ENCODE data around the gene EMC8.
"Not testable (repeated sequence)": the region's sequence is repeated elsewhere in the genome, so short reads cannot be mapped to it uniquely, and the experiment has no call there.

Gene EMC8

DNA sequence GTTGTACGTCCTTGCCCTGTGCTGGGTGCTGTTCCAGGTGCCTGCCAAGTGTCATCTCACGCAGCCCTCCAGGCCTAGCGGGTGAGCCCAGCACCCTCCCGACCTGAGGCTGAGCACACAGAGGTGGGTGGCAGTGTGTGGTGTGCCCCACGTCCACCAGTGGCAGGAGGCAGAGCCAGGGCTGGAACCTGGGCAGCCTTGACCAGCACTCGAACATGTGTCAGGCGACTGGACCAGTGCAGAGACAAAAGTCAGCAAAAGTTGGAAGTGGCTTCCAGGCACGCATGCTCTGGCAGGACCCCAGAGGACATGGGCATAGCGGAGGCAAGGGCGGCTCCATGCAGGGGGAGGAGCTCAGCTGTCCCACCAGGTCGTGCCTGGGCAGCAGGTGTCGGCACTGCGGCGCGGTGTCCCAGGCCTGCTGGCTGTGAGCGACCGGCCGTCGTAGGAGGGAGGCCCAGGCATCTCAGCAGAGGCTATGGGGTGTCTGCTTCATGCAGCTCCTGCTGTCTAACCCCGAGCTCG, 35.9 kb upstream of the EMC8 start:
- DNase-seq (ENCODE audit: low spot score), result no peak

DNA sequence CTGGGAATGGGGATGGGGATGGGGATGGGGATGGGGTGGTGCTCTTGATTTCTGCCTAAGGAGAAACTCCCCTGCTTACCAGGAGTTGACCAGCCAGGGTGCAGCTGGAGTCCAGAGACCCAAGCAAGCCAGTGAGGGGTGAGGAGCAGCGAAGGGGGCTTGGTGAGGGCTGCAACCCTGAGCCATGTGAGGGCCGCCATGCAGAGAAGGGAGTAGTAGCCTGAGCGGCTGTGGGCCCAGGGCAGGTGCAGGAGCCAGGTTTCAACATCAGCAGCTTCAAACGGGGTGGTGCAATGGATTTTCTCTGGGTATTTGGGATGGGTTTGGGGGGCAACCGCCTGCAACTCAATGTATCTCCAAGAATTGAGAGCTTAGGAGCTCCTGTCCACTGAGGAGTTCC, 35.4 kb upstream of the EMC8 start:
- no peak for DNase-seq (ENCODE audit: low spot score)

DNA sequence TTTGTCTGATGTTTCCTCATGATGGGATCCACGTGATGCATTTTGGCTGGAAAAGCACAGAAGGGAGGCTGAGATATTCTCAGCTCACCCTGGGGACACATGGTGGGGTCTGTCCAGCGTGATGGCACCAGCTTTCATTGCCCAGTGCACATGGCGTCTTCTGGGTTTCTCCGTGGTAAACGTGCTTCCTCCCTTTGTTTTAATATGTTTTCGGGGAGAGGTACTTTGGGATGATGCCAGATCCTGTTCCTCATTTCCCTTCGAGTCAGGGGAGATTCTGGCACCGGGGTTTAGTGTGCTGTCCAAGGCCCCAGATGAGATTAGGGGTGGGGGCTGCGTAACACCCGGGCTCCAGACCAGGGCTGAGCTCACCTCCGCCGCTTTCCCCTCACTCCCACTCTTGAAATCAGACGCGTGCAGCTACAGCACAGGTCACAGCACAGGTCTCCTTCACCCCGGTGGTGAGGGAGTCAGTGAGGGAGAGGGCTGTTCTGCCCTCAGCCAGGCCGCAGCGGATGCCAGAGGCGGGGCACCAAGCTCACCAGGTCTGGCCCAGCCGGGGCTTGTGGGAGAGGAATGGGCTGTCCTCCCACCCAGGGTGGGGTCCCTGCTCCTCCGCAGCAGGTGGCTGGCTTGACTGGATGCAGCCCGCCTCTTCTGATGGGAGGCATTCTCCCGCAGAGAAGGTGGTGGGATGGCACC, 34.0 kb upstream of the EMC8 start:
- DNase-seq (ENCODE audit: low spot score), result no peak

DNA sequence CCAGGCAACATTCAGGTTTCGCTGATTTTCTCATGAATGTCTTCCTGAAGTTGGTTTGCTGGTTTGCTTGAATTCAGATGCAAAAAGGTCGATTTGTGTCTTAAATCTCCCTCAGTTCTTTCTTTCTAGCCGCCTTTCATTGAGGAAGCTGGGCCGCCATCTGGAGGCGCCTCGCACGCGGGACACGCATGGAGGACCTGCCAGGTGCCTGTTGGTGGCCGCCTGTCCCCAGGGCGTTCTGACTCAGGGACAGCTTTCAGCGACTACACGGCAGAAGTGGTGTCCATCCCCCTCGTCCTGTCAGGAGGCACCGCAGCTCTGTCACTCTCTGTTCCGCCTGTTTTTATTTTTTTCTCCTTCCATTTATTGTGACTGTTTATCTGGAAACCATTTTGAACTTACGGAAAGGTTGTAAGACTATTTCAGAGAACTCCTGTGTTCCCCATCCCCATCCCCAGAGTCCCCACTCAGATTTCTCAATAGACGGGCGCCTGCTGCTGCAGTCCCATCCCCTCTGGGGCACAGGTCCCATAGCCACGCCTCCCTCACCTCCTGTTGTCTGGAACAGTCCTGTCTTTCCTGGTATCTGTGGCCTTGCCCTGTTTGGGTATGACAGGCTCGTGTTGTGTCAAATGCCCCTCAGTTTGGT, 33.4 kb upstream of the EMC8 start:
- no peak for DNase-seq (ENCODE audit: low spot score)

DNA sequence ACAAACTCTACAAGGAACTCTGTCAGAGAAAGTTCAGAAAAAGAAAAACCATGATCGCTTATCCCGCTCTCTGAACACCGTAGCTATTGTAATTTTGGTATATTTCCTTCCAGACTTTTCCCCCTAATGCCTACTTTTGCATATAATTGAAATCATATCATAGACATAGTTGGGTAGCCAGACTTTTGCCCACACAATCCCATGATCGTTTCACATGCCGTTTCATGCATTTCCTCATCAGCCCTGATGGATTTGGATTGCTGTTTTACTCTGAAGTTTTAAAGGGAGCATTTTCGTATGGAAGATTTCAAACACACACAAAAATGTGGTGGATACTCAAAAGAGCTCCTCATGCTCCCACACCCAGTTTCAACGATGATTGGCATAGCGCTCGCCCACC, 31.5 kb upstream of the EMC8 start:
- no peak for DNase-seq (ENCODE audit: low spot score)

DNA sequence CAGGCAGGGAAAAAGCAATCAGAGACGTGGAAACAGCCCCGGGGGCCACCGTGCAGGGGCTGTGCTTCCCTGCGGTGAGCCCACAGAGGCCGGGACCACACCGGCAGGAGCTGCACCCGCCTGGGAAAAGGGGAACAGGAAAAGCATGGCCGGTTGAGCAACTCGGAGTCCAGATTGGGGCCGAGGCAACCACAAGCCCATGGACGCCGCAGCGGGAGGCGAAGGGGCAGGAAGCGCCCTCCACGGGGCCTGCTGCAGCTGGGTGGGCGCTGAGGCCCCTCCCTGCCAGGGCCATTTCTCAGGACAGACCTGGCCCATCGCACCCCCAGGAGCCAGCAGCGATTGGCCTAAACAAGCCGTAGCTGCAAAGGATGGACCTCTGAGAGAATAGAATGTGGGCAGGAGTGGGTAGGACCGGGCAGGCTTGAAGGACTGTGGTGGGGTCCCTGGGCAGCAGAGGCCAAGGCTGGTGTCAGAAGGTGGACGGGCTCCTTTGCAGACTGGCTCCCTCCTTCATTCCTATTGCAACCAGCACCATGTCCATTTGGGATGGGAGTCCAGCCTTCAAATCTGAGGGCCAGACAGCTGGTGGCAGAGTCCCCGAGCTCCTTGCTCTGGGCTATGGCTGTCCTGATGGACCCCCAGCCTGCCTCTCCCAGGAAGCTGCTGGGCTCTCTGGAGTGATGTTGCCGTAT, 30.6 kb upstream of the EMC8 start:
- DNase-seq (ENCODE audit: low spot score), result no peak

DNA sequence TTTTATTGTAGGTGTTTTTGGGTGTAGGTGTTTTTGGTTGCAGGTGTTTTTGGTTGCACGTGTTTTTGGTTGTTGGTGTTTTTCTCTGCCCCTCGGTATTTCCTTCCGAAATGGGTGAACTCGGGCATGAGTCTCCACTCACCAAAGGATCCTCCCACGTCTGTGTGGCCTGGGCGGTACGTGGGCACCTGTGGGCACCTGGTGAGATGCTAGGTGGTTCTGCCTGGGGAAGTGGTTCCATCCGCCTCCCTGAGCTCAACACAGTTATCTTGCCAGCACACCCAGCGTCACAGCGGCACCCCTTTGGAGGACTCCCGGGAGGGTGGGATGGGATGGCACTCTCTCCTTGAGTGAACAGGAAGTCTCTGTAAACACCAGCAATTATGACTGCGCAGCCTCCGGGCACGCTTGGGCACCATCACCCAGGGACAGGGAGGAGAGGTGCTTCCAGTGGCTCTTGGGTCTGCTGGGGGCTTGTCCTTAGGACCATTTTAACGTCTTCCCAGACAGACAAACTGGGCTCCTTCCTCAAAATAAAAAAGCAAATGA, 29.9 kb upstream of the EMC8 start:
- no peak for DNase-seq (ENCODE audit: low spot score)

DNA sequence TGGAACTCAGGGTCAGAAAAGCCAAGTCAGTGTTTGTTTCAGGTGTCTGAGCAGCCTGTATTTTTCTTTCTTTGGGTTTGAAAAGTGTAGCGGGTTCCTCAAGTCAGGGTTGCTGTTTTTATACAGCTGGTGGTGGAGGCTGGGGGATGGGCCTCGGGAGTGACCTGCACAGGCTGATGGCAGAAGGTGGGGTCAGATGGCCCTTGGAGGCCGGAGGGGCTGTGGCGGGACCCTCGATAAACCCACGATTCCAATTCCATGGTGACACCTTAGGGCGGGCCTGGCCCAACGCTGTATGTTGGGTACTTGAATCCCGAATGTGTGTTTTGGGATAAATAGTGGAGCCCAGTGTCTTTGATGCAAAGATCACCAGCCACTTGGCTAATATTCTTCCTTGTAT, 28.8 kb upstream of the EMC8 start:
- DNase-seq (ENCODE audit: low spot score), result no peak

DNA sequence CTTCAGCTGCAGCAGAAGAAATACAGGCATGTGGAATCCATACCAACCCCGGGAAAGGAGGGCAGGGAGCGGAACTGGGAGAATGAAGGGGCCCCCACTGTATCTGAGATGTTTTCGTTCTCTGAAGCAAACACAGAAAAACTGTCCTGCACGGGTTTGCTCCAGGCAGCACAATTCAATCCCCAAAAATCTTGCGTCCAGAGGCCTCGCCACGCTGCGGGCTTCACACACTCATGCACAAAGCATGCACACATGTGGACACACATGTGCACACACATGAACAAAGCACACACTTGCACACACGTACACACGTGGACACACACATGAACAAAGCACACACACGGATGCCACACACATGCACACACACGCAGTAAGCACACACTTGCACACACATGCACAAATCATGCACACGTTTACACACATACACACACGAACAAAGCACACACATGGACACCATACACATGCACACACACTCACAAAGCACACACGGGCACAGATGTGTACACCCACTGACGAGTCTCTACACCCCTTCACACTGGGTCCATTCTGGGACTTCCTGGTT, 27.4 kb upstream of the EMC8 start:
- DNase-seq (ENCODE audit: low spot score), result no peak

DNA sequence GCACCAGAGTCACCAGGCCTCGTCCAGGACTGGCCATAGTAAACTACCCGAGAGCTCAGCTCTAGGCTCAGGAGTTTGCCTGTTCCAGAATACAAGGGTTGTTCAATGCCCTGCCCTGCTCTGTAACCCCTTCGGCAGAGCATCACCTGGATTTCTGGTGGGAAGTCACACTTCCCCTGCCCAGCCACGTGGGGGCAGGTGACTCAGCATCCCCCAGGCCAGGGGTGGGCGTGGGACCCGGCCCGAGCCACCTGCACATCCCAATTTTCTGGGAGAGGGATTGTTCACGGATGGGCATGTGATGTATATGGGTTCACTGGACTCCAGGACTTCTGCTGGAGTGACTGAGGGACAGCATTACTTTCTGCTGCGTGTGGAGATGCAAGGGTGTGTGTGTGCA, 26.0 kb upstream of the EMC8 start:
- DNase-seq (ENCODE audit: low spot score), result no peak

DNA sequence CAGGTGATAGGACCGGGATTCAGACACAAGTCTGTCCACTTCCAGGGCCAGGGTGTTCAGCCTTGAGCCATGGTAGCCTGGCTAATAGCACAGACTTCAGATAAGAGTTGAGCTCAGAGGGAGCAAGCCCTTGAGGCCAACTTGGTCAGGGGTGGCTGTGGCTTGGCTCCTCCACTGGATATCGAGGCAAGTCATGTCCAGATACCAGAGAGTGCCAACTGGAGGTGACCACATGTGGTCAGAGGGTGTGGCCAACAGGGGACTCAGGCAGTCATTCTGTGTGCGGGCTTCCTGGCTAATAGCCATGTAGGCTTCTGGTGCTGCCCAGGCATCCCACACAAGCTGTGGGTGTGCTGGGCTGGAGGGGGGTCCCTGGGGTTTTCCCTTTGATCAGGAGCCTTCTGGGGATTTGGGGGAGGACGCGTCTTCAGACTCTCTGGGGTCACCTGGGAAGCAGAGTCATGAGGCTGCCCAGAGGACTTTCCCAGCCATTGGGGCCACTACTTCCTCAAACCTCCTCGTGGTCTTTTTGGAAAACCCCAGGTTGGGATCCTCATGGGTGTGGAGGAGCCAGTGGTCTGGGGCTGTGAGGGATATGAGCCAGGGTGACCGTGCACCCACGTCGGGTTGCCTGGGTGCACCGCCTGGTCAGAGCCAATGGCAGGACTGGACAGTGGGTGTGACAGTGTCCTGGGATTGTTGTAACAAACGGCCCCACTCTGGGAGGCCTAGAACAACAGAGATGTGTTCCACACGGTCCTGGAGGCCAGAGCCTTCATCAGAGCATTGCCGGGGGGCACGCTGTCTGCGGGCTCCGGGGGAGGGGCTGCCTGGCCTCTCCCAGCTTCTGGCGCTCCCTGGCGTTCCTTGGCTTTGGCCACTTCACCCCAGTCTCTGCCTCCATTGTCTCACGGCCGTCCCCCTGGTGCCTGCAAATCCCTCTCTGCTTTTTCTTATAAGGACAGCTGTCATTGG, 25.1 kb upstream of the EMC8 start:
- no peak for DNase-seq (ENCODE audit: low spot score)

DNA sequence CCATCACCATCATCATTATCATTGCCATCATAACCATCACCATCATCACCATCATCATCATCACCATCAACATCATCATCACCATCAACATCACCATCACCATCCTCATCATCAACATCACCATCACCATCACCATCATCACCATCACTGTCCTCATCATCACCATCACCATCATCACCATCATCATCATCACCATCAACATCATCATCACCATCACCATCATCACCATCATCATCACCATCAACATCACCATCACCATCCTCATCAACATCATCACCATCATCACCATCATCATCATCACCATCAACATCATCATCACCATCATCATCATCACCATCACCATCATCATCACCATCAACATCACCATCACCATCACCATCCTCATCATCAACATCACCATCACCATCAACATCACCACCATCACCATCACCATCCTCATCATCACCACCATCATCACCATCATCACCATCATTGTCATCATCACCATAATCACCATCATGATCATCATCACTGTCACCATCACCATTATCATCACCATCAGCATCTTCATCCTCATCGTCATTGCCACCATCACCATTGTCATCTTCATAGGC, 24.1 kb upstream of the EMC8 start:
- DNase-seq (ENCODE audit: low spot score), result no peak

DNA sequence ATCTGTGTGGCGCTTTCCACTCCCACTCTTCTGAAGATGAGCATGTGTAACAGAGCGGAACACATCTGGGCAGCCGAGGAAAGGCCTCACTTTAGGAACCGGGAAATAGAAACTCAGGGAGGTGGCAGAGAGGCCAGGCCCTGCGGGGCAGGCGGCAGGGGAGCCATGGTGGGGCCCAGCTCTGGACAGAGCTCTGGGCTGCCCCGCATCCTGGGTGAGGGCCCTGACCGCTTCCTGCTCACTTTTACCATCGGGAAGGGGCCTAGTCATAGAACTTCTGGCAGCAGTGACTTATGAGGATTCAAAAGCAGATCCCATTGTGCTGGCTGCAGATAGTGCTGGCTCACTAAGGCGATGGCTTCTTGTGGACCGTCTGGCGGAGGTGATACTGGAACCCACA, 22.8 kb upstream of the EMC8 start:
- DNase-seq (ENCODE audit: low spot score), result no peak

DNA sequence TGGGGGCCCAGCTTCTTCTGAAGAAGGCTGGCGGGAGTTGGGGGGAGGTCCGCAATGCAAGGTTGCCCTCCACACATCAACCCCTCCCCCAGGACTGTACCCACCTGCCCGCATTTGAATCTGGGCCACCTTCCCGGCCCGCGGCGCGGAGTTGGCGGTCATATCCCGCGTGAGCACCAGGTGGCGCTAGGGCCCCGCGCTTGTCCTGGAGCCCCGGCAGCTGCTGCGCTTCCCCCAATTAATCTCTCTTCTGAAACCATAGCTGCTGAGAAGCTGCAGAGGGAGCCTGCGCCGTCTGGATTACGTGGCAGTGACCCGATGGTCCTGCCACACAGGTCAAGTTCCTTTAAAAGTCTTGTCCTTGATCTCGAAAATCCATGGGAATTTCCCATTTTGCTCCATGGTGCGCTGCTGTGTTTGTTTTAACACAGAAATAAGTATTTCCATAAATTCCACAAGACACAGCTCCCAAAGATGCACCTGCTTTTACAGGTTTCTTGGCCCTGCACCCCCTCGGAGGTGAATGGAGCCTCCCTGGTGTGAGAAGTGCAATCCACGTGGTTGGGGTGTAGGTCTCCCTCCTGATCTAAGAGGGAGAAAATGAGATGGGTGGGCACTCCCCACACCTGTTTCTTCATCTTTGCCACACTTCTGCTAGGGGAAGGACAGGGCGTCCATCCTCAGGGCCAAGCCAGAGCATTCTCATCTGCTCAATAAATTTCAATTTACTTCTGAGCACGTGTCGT, 22.2 kb upstream of the EMC8 start:
- DNase-seq (ENCODE audit: low spot score), result peak; percentile 65

DNA sequence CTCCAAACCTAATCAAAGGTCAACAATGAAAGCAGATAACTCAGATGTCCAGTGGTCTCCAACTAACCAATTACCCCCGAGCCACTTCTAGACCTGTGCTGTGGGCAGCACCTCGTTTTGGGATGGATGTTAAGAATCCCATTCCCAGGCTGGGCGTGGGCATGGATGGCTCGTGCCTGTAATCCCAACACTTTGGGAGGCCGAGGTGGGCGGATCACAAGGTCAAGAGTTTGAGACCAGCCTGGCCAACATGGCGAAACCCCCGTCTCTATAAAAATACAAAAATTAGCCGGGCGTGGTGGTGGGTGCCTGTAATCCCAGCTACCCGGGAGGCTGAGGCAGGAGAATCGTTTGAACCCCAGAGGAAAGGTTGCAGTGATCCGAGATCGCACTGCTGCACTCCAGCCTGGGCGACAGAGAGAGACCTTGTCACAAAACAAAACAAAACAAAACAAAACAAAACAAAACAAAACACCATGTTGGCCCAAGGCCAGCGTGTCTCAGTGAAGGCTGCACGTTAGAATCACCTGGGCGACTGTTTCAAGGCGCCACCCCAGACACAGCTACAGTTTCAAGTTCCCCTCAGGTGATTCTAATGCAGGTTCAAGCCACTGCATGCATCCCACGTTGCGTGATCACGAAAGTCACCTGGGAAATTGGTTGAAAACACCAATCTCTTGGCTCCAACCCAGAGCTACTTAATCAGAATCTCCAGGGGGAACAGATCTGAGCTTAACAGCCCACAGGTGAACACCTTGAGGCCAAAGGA, 21.4 kb upstream of the EMC8 start:
- DNase-seq (ENCODE audit: low spot score), result no peak

DNA sequence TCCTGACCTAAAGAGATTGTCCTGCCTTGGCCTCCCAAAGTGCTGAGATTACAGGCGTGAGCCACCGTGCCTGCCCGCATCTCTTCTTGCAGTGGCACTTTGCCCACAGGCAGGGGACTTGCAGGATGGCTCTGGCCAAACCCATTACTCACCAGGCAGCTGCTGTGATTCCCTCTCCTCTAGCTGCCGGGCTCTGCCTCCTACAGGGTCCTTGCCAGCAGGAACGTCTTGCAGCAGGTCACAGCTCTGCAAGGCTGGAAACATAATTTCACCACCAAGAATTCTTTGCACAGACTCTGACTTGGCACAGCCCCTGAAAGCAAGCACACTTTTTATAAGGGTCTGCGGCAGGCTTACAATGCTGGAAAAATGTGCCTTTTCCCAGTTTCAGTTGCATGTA, 20.4 kb upstream of the EMC8 start:
- no peak for DNase-seq (ENCODE audit: low spot score)

DNA sequence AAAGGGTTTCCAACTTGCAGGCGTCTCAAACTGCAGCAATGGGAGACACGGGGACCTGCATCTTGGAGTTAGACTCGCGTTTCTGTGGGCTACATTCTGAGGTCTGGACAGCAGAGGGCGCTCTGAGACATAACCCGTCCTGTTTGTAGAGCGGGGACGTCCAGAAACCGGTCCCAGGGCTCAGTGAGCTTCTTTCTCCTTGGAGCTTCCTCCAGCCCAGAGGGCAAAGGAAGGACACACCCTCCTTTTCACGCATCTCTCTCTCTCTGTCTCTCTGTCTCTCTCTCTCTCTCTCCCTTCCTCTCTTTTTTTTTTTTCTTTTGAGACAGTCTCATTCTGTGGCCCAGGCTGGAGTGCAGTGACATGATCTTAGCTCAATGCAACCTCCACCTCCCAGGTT, 19.9 kb upstream of the EMC8 start:
- DNase-seq (ENCODE audit: low spot score), result peak; percentile 78

DNA sequence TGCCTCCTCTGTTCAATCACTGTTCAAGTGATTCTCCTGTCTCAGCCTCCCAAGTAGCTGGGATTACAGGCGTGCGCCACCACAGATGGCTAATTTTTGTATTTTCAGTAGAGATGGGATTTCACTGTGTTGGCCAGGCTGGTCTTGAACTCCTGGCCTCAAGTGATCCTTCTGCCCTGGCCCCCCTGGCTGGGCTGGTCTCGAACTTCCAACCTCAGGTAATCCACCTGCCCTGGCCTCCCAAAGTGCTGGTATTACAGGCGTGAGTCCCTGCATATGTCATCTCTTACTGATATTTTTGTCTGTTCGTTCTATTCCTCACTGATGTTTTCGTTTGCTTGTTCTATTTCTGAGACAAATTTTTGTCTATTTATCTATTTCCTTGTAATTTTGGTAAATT, 17.9 kb upstream of the EMC8 start:
- not testable (repeated sequence) for DNase-seq (ENCODE audit: low spot score)

DNA sequence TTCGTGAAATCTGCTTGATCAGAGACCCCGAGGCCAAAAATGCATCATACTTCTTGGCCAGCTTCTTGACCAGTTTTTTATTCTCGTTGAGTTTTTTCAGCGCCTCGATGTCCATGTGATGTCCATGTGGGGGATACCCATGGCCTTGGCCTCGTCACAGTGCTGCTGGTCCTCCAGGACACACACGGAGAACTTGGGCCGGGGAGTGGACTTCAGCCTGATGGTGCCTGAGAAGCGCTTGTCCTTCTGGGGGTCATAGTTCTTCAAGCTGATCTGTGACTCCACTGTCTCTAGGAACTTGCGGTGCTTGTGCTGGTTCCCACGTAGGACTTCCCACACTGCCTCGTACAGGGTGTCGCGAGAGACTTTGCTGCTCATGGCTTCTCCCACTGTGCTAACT, 16.8 kb upstream of the EMC8 start:
- DNase-seq (ENCODE audit: low spot score), result no peak
